Lung (tissue), 12 donors: Measurements from ENCODE around the gene TP53AIP1. TPM values are rescaled to one million over a fixed set of nuclear protein-coding genes. Genes with fewer than 3 reads are reported as not detected.

Experiments
- ATAC-seq: fragments of 200-7000 bp; cut with Tn5 transposase; one replicate; pipeline ENCODE4 v1.9.1; 2020; ENCODE audit warnings: moderate number of reproducible peaks; ENCODE audit not compliant: insufficient read depth, low FRiP score
- DNase-seq, 3 donors: peaks; one replicate each; pipeline ENCODE4 v3.0.0-alpha.2; 2013 to 2017
- H3K27ac ChIP-seq, 2 donors: one replicate each; pipeline ENCODE4 v1.5.1; 2013; ENCODE audit warnings: mild to moderate bottlenecking in 2 of 2, moderate library complexity in 2 of 2, control low read depth in 1 of 2, inconsistent platforms in 1 of 2, low read depth in 1 of 2, low read length in 1 of 2
- H3K27me3 ChIP-seq, 3 donors: one replicate each; pipeline ENCODE4 v1.5.1; 2013; ENCODE audit warnings: low read length in 2 of 3; ENCODE audit not compliant: control insufficient read depth in 3 of 3, insufficient read depth in 3 of 3
- H3K36me3 ChIP-seq, 4 donors: one replicate each; pipeline ENCODE4 v1.5.1; 2013; ENCODE audit warnings: low read length in 4 of 4, mild to moderate bottlenecking in 1 of 4, moderate library complexity in 1 of 4; ENCODE audit not compliant: control insufficient read depth in 4 of 4, insufficient read depth in 4 of 4
- H3K4me1 ChIP-seq, 5 donors: one replicate each; pipeline ENCODE4 v1.5.1; 2013; ENCODE audit warnings: low read length in 5 of 5, mild to moderate bottlenecking in 2 of 5, moderate library complexity in 1 of 5; ENCODE audit not compliant: control insufficient read depth in 5 of 5, insufficient read depth in 5 of 5
- H3K4me3 ChIP-seq: one replicate; pipeline ENCODE4 v1.5.1; 2013; ENCODE audit warnings: mild to moderate bottlenecking, control low read depth, moderate library complexity
- H3K9ac ChIP-seq, 2 donors: one replicate each; pipeline ENCODE4 v1.5.1; 2013; ENCODE audit warnings: low read length in 2 of 2, control low read depth in 1 of 2; ENCODE audit not compliant: insufficient read depth in 1 of 2
- H3K9me3 ChIP-seq, 4 donors: one replicate each; pipeline ENCODE4 v1.5.1; 2013; ENCODE audit warnings: low read length in 3 of 4, mild to moderate bottlenecking in 1 of 4, moderate library complexity in 1 of 4; ENCODE audit not compliant: control insufficient read depth in 4 of 4, insufficient read depth in 3 of 4
- WGBS, 2 donors: extraction: QIAGEN DNeasy Blood & Tissue Kit; methylation state at CpG; one replicate each; pipeline ENCODE4 v1.1.7; 2013; 5-methylcytosine and 5-hydroxymethylcytosine counted together
- polyA plus RNA-seq, 2 donors: library from polyadenylated mRNA; stranded (reverse); fragments of 200-250 nt; gene quantifications; one replicate each; pipeline ENCODE4 v1.2.1, GENCODE V29; 2013
- total RNA-seq, 2 donors: library from RNA; depleted of rRNA in 1 of 2; stranded (reverse); fragments of >200 nt in 1 of 2; gene quantifications; one replicate each; pipeline ENCODE4 v1.2.1, GENCODE V29; 2014 to 2021
- TF ChIP-seq, protein P1 (sequence below): IDR thresholded peaks from 2 replicates; pipeline ENCODE4 v1.5.1; 2012; ENCODE audit warnings: mild to moderate bottlenecking; ENCODE audit errors: control extremely low read depth, extremely low read depth
- donor health status: control.
- donor health status: control.
- donor health status: Bipolar disorder and iron deficiency.
- donor health status: healthy.
- donor health status: DM: yes; HTN: yes; CAD: no.

Gene TP53AIP1
- total and polyA plus RNA-seq, 4 donors = 0.16 to 1.8 (median 1.0) TPM

DNA sequence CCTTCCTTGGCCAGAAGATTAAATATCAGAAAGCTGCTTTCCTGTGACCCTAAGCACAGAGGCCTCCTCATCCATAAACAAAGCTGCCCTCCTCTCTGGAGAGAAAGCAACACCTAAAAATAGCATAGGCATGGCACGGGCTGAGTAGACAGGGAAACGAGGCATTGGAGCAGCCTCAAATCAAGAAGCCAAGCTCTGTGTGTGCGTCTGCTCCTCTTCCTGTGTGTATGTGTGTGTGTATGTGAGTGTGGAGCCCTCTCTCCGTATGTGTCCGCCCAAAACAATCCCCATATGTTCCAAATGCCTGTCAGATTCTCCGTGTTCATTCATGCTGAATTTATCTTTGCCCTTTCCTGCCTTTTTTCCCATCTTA, 27.5 kb downstream of the TP53AIP1 start:
- 77 to 83% methylated on average over 6 of the region's 6 CpGs for WGBS, 2 donors
- peak in 1 of 3 donors; percentile 59 for DNase-seq
- Histone ChIP-seq H3K4me1 (no peaks in the 10 kb centered on the region), H3K4me3 (no peak overlapping the region), H3K9ac (no peak overlapping the region), H3K9me3 (peaks cover 0 to 3% (median 0%) of the 10 kb centered on the region in 4 donors), H3K36me3 (peaks cover 0 to 2% (median 0%) of the 10 kb centered on the region in 4 donors), H3K27ac (no peak overlapping the region), H3K27me3 (no peaks in the 10 kb centered on the region)
- ATAC-seq = no peak
- TF ChIP-seq, protein P1, sequence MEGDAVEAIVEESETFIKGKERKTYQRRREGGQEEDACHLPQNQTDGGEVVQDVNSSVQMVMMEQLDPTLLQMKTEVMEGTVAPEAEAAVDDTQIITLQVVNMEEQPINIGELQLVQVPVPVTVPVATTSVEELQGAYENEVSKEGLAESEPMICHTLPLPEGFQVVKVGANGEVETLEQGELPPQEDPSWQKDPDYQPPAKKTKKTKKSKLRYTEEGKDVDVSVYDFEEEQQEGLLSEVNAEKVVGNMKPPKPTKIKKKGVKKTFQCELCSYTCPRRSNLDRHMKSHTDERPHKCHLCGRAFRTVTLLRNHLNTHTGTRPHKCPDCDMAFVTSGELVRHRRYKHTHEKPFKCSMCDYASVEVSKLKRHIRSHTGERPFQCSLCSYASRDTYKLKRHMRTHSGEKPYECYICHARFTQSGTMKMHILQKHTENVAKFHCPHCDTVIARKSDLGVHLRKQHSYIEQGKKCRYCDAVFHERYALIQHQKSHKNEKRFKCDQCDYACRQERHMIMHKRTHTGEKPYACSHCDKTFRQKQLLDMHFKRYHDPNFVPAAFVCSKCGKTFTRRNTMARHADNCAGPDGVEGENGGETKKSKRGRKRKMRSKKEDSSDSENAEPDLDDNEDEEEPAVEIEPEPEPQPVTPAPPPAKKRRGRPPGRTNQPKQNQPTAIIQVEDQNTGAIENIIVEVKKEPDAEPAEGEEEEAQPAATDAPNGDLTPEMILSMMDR = no peak

DNA sequence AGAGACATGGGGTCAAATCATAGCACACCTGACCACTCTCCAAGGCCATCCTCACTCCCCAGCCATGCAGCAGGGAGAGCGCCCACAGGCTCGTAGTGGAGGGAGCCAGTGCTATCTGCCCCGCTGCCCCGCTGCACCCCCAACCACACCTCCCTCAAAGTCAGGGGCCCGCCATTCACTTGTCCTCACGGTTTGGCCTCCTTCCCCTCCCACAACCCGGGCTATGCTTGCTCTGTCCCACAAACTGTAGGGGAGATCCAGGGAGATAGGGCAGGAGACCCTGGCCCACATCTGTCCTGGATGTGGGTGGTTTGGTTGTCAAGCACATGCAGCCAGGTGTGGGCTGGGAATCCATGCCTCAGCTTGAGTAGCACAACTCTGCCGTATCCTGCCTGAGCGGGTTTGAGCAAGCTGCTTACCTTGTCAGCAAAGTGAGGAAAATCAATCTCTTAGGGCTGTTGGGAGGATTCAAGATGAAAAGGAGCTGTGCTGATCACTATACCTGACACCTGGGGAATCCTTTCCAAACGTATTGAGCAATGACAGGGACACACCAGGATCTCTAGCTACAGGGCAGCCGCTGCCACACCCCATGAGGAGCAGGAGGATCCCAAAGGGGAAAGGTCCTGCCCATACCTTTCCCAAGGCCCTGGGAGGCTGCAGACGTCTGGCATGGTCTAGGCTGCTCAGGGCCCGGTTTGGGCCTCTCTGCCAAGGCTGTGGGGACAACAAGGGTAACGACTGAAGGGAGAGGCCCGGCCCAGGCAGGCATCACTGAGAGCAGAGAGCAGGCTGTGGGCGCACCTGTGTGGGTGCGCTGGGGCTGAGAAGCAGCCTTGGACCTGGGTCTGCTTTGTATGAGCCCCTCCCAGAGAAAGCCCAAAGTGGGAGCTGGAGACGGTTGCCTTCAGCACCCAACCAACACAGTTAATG, 28.2 kb downstream of the TP53AIP1 start:
- TF ChIP-seq, protein P1 = no peak
- no peak overlapping the region for H3K9ac ChIP-seq
- peaks cover 0 to 3% (median 0%) of the 10 kb centered on the region in 4 donors for H3K9me3 ChIP-seq
- peaks cover 0 to 2% (median 0%) of the 10 kb centered on the region in 4 donors for H3K36me3 ChIP-seq
- WGBS, 2 donors = 83 to 90% methylated on average over 18 of the region's 18 CpGs
- no peak overlapping the region for H3K27ac ChIP-seq
- no peak for DNase-seq
- peaks cover 0 to 2% (median 0%) of the 10 kb centered on the region in 5 donors for H3K4me1 ChIP-seq
- ATAC-seq = no peak
- H3K27me3 ChIP-seq = no peaks in the 10 kb centered on the region
- H3K4me3 ChIP-seq = no peak overlapping the region

DNA sequence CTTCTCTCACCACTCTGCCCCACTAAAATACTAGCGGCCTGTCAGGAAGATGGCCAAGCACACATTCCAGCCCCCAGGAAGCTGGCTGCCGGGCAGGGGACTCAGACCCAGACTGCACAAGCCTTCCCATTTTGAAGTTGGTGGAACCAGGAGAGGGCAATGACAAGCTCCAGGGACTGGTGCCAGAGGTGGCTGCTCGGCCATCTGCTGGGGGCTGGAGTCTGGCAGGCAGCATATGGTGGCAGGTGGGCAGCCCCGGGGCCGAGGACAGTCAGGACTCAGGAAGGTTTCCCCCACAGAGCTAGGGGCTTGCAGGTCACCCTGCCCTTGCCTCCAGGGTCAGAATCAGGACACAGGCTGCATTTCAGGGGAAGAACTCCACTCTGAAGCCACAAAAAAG, 28.9 kb downstream of the TP53AIP1 start:
- WGBS, 2 donors = 90 to 93% methylated on average over 5 of the region's 5 CpGs
- TF ChIP-seq, protein P1 = no peak
- no peak overlapping the region for H3K27ac ChIP-seq
- no peaks in the 10 kb centered on the region for H3K27me3 ChIP-seq
- no peak for DNase-seq
- H3K36me3 ChIP-seq = peaks cover 0 to 2% (median 0%) of the 10 kb centered on the region in 4 donors
- H3K4me3 ChIP-seq = no peak overlapping the region
- H3K4me1 ChIP-seq = peaks cover 0 to 7% (median 3%) of the 10 kb centered on the region in 5 donors
- H3K9me3 ChIP-seq = peaks cover 0 to 3% (median 0%) of the 10 kb centered on the region in 4 donors
- H3K9ac ChIP-seq = no peak overlapping the region
- ATAC-seq = no peak
